Activated CD4-positive, alpha-beta T cell treated with anti-CD3 and anti-CD28 coated beads for 1 hour (primary cell): ENCODE data around the gene VPS25.
A peak's percentile ranks its signal among the peaks of the same experiment; 100 is the strongest.

Source experiments
- DNase-seq: peaks from one replicate; pipeline ENCODE4 v3.0.0-alpha.2; 2020

Gene VPS25

GRCh38 chr17:42796066-42796758, 23.0 kb downstream of the VPS25 start:
- DNase-seq: no peak

DNA sequence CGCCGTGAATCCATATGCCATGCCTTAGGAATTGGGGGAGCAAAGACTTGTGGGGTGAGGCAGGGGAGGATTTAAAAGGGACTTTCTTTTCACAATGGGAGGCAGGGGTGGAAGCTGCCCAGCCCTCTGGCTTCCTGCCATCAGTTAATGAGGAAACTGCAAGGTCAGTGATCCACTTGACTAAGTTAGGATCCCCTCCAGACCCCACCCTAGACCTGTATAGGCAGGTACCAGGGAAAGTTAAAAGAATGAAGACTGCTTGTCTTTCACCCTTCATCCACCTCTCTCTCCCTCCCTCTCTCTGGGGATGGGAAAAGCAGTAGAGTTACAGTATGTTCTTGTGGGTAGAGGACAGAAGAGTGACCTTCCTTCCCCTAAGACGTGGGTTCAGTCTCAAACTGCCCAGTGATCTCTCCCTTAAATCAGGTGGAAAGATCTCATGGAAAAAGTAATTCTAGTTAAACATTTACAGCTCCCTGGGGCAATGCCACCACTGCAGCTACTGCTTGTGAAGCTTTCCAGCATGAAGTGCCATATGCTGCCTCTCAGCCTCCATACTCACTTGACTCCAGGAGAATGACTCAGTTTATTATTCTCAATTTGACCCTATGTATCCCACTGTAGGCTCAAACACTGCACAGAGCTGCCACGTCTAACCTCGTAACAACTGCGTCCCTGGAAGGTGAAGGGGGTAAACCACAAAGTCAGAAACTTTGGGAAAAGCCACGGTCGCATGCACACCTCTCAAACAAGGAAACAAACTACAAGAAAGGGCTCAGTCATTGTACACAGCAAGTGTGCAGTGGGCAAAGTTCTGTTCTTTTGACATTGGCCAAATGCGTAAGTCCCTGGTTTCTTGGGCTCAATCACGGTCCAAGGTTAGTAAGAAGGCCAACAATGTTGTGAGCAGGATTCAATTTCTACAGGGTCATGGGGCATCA, 24.1 kb downstream of the VPS25 start:
- no peak for DNase-seq

- no peak for DNase-seq
Measured at GRCh38 chr17:42798011-42798382, 24.7 kb downstream of the VPS25 start.

DNA sequence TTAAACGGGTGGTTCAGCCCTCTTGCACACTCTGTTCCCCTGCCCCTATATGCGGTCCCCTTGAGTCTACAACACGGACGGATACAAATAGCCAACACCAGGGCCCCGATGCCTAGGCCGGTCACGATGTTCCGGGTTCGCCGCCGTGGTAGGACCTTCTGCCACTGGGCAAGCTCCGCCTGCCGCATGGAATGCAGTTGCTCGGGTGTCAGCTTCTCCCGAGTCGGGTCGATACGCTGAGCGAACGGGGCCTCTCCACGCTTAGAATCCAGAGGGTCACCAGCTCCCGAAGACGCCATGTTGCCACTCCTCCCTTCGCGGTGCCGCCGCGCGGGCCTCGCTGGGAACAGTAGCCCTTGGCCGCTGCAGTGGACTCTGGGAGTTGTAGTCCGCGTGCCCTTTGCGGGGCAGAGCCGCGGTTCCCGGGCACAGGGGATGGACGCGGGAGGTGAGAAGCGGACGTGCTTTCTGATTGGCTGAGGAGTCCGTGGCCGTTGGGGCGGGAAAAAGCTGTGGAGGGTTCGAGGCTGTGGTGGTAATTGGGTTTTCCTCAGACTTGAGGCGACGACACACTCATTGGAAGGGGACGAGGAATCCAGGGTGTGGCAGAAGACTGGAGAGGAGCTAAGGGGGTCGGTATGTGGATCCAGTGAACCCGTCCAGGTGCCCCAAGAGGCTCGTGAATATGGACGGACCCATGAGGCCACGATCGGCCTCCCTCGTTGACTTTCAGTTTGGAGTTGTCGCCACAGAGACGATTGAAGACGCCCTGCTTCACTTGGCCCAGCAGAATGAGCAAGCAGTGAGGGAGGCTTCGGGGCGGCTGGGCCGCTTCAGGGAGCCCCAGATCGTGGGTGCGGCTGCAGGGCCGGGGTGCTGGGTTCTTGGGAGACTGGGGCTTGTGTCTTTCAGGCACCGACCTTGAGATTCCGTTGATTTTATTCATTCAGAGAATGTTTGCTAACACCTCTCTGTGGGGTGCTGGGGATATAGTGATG, 25.4 kb downstream of the VPS25 start, which contains the start of the genes CNTD1 and COA3:
Gene CNTD1, plus strand, starts transcription at position 479 of the 998 bp plus-strand sequence. Its CDS starts 207 bp downstream, at position 686.
Gene COA3, minus strand, starts transcription at position 322 of the 998 bp plus-strand sequence. Its CDS starts 23 bp downstream, at position 299.
- DNase-seq: peak; percentile 63

DNA sequence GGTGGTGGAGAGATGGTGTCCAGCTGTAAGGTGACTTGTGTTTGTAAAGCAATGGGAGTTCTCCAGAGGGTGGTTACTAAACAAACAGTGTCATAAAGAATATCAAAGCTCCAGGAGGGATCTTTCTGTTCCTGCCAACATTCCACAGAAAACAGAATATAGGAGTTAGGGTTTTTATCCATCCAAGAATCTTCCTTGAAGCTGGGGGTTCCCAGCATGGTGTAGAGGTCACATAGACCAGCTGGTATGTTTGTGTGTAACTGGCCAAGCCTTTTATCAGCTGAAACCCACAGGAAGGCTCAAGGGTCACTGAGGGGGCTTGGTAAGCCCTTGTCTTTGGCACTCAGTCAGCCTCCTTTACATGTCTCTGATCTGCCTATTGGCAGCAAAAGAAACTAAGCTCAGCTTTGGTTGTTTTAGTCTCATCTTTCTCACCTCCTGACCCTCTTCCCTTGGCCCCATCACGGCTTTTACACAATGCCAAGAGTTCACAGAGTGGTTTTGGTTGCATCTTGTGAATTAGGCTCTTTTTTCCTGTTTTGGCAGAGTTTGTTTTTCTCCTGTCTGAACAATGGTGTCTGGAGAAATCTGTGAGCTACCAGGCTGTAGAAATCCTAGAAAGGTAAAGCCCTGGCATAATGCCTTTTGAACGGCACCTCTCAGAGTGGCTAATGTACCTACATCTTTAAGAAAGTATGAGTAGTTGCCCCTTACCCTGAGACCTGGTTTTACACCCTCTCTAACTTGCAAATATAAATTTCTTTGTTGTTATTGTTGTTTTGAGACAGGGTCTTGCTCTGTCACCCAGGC, 30.0 kb downstream of the VPS25 start:
- no peak for DNase-seq

- no peak for DNase-seq
Measured at GRCh38 chr17:42804918-42805367, 31.7 kb downstream of the VPS25 start.

DNA sequence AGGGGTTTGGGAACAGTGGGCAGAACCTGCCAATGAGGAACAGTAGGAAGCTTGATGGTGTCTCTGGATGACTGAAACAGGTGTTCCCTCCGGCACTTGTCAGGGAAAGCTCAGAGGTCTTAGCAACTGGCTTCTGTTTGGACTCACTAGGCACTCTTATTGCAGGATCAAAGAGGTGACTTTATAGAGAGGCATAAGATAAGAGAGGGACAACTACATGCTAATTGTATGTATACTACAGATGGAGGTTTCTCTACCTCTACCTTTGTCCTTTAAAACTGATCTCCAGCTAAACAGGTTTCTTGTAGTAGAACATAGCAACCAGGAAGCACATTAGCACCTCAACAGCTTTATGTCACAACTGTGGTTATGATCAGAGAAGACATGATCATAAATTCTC, 33.0 kb downstream of the VPS25 start:
- DNase-seq: no peak

GRCh38 chr17:42809250-42809649, 36.0 kb downstream of the VPS25 start:
- DNase-seq: no peak

- DNase-seq: no peak
Measured at GRCh38 chr17:42814633-42815399, 41.6 kb downstream of the VPS25 start.

- no peak for DNase-seq
Measured at GRCh38 chr17:42817866-42818265, 44.6 kb downstream of the VPS25 start.

- DNase-seq: no peak
Measured at GRCh38 chr17:42818379-42818778, 45.1 kb downstream of the VPS25 start.

DNA sequence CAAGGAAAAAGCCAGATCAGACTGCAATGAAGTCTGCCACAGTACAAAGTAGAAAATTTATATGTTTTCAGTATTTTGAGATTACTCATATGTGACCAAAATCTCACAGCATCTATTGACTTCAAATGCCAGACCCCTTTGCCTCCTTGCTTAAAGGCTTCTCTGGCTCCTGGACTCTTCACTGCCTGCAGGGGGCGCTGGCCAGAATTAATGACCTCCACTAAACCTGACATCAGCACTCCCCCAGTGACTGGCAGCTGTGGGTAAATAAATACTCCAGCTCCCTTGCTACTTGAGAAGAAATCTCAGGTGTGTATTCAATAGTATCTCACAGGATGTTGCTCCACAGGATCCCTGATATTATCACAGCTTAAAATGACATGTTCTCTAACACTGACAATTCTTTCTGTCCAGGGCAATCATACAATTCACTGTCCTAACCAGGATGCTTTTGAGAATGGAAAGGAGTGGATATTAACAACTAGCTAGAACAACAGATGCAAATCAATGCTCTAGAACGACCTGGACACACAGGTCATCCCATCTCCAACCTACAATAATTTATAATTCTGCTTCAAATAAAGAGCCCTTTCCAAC, 46.8 kb downstream of the VPS25 start:
- DNase-seq: peak; percentile 29

- no peak for DNase-seq
Measured at GRCh38 chr17:42821176-42821575, 47.9 kb downstream of the VPS25 start.

DNA sequence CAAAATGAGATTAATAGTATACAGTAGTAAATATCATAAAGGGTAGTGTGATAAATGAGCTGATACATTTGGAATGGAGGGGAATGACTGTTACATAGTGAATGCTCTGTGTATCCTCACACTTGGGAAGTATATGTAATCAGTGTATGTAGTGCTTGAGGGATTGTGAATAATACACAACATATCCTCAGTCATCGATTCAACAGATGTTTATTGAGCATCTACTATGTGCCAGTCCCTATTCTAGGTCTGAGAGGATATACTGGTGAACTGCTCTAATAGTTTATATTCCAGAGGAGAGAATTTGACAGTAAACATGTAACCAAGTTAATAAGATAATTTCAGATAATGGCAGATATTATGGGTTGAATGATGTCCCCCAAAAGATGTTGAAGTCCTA, 54.2 kb downstream of the VPS25 start:
- DNase-seq: no peak
